Measurements from ENCODE around the gene LAT. TPM values are rescaled to one million over a fixed set of nuclear protein-coding genes. Genes with fewer than 3 reads are reported as not detected.

The LAT gene
- total RNA-seq, 1 experiment from 2014 or later, result 4.3 TPM

DNA sequence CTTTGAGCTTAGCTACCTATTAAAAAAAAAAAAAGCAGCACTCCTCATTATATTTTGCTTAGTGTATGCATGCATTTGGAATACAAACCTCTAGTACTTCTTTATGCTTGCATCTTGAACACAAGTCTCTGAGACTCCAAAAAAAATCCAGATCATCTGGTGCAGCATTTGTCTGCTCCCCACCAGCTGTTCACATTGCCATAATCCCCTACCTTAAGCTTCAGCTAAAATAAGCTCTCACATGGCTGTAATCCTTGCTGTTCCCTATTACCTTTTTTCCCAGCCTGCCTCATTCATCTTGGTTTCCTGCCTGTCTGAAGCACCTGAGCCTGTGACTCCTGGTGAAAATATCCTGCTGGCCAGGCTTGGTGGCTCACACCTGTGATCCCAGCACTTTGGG is 41.6 kb upstream of the LAT start:
- H3K14ac ChIP-seq (ENCODE audit: insufficient read depth, low read length), result no peak overlapping the region
- H2BK20ac ChIP-seq (ENCODE audit: low read depth, low read length, poor library complexity, severe bottlenecking), result no peak overlapping the region
- peaks cover 8% of the 10 kb centered on the region for H3K27me3 Mint-ChIP-seq (ENCODE audit: low read depth)
- no peaks in the 10 kb centered on the region for H3K36me3 Mint-ChIP-seq (ENCODE audit: insufficient read depth in 1 of 3, low read depth in 3 of 3)
- H3K79me1 ChIP-seq (ENCODE audit: insufficient read depth, low read depth, low read length, poor library complexity, severe bottlenecking), result no peaks in the 10 kb centered on the region
- H3T11ph ChIP-seq (ENCODE audit: low read length), result no peak overlapping the region
- no peaks in the 10 kb centered on the region for H3K27me3 ChIP-seq (ENCODE audit: insufficient read depth, low read length)
- H3K4me1 ChIP-seq (ENCODE audit: insufficient read depth, low read length), result no peaks in the 10 kb centered on the region; the same call in 1 of the 2 replicates
- H3K4me2 ChIP-seq (ENCODE audit: insufficient read depth, insufficient read length, low read length), result no peak overlapping the region
- no peak overlapping the region for H3K4ac ChIP-seq (ENCODE audit: low read depth, low read length)
- no peak overlapping the region for H2AK5ac ChIP-seq (ENCODE audit: insufficient read length, low read length)
- TF ChIP-seq CTCF (conservative IDR thresholded peaks at IDR 0.05), result no peak
- no peaks in the 10 kb centered on the region for H4K20me1 ChIP-seq (ENCODE audit: control insufficient read depth, insufficient read depth, insufficient read length)
- H3K56ac ChIP-seq (ENCODE audit: insufficient read length, low read depth, low read length), result no peak overlapping the region
- H3K23ac ChIP-seq (ENCODE audit: insufficient read length, low read depth, low read length), result no peak overlapping the region
- no peak overlapping the region for H3K27ac ChIP-seq (ENCODE audit: insufficient read length, low read depth, low read length)
- H3K18ac ChIP-seq (ENCODE audit: insufficient read length, low read depth, low read length), result no peak overlapping the region
- H3K23me2 ChIP-seq (ENCODE audit: insufficient read length, low read depth, low read length, poor library complexity, severe bottlenecking), result peaks cover 4% of the 10 kb centered on the region
- H2BK15ac ChIP-seq (ENCODE audit: low read depth, low read length), result no peak overlapping the region
- H3K27ac Mint-ChIP-seq, result no peak overlapping the region
- H4K5ac ChIP-seq (ENCODE audit: insufficient read length, low read depth, low read length), result no peak overlapping the region
- H2AFZ ChIP-seq (ENCODE audit: low read length), result no peak overlapping the region
- no peak overlapping the region for H3K4me3 Mint-ChIP-seq
- no peak overlapping the region for H2BK120ac ChIP-seq (ENCODE audit: low read depth, low read length, poor library complexity, severe bottlenecking)
- peaks cover 5 to 6% of the 10 kb centered on the region in 2 experiments for H3K4me1 Mint-ChIP-seq
- no peak overlapping the region for H4K8ac ChIP-seq (replicated peaks; ENCODE audit: insufficient read length, low read depth, low read length)
- no peaks in the 10 kb centered on the region for H3K9me3 ChIP-seq (ENCODE audit: control insufficient read depth, low read depth, low read length)
- H2BK5ac ChIP-seq (ENCODE audit: insufficient read length, low read length), result no peak overlapping the region
- H2BK12ac ChIP-seq (ENCODE audit: insufficient read length, low read depth, low read length), result no peak overlapping the region
- H4K91ac ChIP-seq (ENCODE audit: insufficient read length, low read depth, low read length), result no peak overlapping the region
- H3K79me2 ChIP-seq (ENCODE audit: insufficient read depth, low read length), result no peaks in the 10 kb centered on the region
- no peak for DNase-seq
- H3K9me3 Mint-ChIP-seq, result no peaks in the 10 kb centered on the region; a peak in 1 of 5 replicates
- no peak overlapping the region for H3K9ac ChIP-seq (ENCODE audit: extremely low read depth, insufficient read length, low read length)
